GM20431 (cell line): ENCODE data around the gene ATP5F1D.
"Not testable (repeated sequence)": the region's sequence is repeated elsewhere in the genome, so short reads cannot be mapped to it uniquely, and the experiment has no call there.

ENCODE experiments used
- in situ Hi-C: fragments of 300-500 bp; cut with MseI, MboI; formaldehyde crosslinking; loops from one replicate; pipeline ENCODE4 v1.15.0; 2020; ENCODE audit warnings: low sequenced_read_pairs; ENCODE audit not compliant: unreplicated experiment

ATP5F1D gene

DNA sequence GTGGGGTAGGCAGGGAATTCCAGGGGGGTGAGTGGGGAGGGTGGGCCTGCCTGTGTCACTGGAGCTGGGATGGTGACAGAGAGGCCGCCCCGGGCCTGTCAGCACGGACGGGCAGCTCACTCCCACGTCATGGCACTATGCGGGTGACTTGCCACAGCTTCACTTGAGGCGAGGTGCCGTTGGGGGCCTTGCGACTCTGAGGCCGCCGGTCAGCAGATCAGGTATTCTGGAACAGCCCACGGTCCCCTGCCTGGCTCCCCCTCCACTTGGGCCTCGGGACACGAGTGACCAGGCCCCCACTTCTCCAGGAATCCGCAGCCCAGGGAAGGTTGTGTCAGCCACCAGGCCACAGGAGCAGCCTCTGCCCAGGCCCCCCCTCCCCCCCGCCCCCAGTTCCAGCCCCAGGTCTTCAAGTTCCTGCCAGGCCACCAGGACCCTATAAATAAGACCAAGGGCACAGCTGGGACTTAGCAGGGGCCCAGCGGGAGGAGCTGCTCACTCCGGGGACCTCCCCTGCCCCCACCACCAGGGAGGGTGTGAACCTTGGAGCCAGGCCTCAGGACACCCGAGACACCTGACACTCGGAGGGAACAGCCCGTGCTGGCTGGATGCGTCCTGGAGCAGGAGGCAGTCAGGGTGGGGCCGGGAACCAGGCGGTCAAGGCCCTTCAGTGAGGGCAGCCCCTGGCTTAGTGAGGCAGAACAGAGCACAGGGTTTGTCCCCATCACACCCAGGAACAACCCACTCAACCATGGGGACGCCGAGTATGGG is 4.1 kb downstream of the ATP5F1D start:
- in situ Hi-C loops: no loop called here

DNA sequence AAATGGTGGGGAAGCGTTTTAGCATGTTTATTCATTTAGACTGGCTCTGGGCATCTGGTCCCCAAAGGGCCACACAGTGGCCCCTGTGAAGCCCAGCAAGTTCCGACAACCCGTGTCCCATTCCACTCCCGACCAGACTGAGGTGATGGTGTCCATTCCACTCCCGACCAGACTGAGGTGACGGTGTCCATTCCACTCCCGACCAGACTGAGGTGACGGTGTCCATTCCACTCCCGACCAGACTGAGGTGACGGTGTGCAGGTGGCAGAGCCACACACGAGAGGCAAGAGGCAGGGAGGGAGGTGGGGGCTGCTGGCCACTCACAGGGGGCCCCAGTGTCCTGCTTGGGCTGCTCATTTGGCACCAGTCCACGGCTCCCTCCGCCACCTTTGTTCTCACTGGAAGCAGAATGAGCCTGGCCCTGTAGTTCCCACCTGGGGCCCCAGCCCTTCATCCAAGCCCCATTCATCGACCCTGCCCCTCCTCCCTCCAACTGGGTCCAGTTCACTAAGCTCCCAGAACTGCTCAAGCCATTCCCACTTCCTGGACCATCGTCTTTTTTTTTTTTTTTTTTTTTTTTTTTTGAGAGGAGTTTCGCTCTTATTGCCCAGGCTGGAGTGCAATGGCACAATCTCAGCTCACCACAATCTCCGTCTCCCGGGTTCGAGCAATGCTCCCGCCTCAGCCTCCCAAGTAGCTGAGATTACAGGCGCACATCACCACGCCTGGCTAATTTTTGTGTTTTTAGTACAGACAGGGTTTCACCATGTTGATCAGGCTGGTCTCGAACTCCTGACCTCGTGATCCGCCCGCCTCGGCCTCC is 4.9 kb downstream of the ATP5F1D start:
- in situ Hi-C loops: not testable (repeated sequence)

DNA sequence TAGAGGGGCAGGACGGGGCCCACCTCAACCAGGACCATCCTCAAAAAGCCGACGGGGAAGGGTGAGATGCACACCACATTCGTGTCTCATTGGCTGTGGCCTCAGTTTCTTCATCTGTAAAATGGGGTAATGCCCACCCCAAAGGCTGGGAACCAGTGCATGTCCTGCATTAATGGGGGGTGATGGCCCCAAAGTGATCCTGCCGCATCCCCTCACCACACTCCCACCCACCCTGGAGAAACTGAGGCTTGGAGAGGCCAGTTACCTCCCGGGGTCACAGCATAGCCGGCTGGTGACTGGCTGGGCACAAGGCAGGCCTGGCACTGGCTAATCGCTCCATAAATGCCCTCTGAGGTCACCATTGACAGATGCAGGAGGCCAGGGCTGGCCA is 6.2 kb downstream of the ATP5F1D start:
- in situ Hi-C loops: no loop called here

DNA sequence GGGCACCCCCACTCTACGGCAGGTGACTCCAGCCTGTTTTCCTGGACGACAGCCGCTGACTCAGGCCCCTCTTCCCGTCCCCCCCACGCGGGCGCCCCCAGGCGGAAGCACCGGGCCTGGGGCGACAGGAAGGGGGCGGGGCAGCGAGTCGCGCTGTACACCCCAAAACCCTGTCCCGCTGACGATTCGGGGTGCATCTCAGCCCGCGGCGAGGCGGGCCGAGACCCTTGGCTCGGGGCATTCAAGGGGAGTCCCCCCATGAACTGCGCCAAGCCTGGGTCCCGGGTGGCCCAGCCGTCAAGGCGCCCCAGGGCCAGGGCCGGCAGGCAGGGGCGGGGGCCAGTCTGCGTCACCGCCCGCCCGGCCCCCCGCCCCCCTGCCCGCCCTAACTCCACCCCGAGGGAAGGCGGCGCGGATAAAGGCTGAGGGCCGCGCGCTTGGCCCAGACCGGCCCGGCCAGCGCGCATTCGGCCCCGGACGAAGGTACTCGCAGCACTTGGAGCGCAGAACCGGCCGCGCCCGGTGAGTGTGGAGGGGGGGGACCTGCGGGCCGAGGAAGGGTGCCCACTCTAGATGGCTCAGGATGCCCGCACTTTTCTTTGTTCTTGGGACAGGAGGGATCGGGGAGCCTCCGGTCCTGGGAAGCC is 6.7 kb downstream of the ATP5F1D start, which contains the start of gene MIDN:
Gene MIDN (plus strand): TSS at position 445 of the 647 bp plus-strand sequence. CDS start 1,714 bp downstream, outside the sequence.
- in situ Hi-C loops: no loop called here

DNA sequence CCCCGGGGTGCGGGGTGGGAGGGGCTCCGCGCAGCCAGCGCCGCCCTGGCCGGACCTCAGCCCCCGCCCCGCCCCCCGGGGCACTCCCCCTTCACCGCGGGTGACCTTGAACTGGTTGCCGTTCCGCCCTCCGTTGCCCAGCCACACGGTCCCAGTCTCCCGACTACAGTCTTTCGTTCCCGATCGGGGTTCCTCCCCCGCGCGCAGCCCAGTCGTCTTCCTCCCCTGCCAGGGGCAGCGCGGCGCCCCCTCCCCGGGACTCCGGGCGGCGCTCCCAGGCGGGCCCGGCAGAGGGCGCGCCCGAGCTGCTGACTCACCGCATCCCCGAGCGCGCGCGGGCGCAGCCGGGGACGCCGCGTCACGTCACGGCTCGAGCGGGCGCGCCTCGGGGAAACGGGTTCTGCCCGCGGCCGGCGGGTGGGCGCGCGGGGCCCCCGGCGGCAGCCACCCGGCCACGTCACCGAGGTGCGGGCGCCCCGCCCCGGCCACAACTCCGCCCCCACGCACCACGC is 7.3 kb downstream of the ATP5F1D start:
- in situ Hi-C loops: no loop called here

DNA sequence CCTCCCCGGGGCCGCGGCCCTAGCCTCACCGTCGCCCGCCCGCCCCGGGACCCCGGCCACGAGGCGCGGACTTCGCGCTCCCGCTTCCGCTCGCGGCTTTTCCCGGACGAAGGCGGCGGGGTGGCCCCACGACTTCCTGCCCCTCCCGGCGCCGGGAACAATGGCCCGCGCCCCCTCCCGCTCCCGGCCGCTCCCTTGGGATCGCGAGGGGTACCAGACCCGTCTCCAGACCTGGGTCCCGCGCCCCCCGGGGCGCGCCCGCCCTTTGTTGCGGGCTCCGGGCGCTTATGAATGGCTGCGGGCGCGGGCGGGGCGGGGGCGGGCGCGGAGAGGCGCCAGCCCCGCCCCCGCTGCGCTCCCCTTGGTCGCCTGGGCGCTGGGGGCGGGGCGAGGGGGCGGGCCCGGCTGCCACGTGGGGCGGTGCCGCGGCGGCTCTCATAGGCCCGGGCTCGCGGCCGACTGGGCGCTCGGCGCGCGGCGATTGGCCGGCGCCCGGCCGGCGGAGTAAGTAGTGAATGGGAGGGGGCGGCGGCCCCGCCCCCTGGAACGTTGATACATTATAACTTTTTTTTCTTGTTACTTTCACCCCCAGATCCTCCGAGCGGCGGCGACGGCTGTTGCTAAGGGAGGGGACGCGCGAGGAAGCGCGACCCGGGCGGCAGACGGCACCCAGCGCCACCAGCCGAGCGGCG is 7.9 kb downstream of the ATP5F1D start:
- in situ Hi-C loops: no loop called here

DNA sequence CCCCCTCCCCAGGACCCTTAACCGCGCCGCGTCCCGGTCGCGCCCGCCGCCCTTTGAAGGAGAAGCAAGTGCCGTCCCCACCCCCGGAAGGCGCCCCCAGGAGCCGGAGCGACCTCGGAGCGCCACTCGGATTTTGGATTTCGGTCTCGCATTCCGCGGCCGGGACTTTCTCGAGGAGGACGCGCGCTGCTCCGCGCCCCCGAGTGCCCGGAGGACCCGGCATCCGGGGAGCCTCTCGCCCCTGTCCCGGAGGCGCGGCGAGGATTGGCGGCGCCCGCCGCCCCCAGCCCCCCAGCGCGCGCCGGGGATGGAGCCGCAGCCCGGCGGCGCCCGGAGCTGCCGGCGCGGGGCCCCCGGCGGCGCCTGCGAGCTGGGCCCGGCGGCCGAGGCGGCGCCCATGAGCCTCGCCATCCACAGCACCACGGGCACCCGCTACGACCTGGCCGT is 8.5 kb downstream of the ATP5F1D start:
- in situ Hi-C loops: no loop called here

DNA sequence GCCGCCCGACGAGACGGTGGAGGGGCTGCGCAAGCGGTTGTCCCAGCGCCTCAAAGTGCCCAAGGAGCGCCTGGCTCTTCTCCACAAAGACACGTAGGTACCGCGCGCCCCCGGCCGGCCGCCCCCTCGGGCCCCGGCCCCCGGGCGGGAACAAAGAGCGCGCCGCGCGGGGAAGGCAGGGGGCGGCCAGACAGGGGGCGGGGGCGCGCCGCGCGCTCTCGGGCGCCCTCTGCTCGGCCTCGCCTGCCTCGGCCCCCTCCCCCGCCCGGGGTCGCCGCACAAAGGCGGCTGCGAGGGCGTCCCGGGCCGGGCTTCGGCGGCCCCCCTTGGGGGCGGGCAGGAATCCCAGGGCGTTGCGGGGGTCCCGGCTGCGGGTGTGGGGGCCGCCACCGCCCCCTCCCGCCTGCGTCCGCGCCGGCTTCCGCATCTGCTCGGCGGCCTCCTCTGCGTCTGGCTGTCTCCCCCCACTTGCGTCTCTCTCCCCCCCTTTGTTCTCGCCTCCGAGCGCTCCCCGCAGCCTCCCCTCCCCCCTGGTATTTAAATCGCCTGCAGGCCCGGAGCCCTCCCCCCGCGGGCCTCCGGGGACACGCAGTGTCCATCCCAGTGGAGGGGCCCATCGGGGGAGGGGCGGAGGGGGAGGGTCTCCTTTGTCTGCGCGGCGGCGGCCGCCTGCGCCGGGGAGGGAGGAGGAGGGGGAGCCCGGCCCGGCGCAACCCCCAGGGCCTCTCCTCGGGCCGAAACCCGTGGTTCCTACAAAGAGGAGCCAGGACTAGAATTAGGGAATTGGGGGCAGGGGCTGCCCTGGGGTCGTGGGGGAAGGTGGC is 9.1 kb downstream of the ATP5F1D start:
- in situ Hi-C loops: no loop called here

DNA sequence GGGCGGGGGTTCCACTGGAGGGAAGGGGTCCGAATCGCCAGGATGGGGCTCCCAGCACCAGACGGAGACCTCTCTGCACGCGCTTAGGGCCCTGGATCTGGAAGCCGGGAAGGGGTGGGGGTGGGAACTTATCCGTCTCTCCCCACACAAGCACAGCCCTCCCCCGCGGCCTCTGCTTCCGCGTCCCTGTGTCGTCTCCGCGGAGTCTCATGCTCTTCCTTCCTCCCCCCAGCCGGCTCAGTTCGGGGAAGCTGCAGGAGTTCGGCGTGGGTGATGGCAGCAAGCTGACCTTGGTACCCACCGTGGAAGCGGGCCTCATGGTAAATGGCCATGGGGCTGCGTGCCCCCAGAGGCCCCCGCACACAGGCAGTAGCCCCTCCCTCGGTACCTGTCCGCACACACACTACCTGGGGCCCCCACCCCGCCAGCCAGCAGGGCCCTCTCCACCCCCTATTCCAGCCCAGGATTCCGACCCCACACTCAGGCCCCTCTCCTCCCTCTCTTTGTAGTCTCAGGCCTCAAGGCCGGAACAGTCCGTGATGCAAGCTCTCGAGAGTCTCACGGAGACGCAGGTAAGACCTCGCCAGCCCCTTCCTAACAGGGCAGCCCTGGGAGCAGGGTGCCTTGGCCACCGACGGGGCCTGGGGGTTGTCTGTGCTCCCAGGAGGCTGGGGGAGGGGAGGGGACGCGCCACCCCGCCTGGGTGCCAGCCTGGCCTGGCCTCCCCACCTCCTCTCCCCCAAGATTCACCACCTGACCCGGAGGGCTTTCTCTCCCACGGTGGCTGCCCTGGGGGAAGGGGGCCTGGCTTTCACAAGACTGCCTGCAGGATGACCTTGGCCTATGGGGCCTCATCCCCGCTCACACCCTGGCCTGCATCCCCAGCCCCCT is 10.0 kb downstream of the ATP5F1D start:
- in situ Hi-C loops: no loop called here

DNA sequence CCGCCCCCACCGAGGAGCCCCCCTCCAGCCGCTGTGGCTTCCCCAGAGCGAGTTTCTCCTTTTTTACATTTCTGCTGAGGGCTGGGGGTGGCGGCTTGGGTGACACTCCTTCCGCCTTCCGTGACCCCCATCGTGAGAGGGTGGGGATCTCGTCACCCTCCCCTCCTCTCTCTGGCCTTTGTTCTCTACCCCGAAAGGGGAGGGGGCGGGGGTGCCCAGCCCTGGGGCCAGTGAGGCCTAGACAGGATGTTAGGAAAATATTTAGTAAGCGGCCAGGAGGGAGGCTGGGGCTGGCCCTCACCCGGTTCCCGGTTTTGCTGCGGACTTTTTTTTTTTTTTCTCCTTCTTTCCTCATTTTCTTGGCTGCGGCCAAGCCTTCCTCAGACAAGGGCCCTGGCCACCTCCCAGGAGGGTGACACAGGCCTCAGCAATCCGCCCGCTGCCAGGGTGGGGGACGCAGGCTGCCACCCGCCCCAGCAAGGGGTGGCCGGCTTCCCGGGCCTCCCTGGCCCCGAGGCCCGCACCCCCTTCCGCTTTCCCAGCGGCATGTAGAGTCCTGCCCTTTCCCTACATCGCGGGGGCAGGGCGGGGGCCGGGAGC is 10.8 kb downstream of the ATP5F1D start:
- in situ Hi-C loops: no loop called here

DNA sequence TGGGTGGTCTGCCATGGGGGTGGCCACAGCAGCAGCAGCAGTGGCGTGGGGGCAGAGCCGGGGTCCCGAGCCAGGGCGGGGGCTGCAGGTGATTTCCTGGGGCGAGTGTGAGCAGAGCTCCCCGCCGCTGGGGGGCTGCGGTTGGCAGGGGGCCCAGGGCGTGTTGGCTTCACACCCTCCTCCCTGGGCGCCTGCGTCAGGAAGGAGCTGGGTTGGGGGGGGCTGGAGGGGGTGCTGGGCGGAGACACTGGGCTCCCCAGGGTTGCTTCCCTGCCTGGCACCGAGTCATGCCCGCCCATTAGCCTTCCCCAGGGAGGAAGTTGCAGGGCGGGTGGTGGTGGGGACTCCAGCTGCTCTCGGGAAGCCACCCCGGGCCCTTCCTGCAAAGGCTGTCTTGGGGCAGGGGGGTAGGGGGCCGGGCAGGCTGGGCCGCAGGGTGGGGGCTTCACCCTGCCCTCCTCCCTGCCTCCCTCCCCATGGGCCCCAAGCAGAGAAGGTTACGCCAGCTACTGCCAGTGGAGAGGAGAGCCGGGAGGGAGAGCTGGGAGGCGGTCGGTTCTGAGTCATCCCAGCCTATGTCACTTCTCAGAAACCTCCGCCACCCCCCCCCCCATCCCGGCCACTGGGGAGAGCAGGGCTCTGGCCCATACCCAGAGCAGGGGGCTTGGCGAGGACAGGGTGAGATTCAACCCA is 11.4 kb downstream of the ATP5F1D start:
- in situ Hi-C loops: no loop called here

DNA sequence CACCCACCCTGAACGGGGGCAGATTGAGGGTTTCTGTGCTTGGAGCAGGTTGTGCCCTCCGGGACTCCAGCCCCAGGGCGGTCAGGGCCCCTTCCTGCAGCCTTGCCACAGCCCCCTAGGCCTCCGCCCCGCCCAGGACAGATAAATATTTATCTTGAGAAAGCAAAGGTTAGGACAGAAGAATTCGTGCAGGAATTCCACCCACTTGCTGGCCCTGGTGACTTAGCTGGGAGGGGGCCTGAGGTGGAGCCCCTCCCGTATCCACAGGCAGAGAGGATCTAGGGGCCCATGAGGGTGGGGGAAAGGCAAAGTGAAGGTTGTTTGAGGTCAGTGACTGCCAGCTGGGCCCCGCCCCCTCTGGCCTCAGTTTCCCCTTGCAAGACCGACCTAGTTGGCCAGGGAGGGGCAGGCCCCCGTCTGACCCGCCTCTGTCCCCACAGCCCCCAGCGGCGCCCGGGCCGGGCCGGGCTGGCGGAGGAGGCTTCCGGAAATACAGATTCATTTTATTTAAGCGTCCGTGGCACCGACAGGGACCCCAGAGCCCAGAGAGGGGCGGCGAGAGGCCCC is 12.0 kb downstream of the ATP5F1D start:
- in situ Hi-C loops: no loop called here

DNA sequence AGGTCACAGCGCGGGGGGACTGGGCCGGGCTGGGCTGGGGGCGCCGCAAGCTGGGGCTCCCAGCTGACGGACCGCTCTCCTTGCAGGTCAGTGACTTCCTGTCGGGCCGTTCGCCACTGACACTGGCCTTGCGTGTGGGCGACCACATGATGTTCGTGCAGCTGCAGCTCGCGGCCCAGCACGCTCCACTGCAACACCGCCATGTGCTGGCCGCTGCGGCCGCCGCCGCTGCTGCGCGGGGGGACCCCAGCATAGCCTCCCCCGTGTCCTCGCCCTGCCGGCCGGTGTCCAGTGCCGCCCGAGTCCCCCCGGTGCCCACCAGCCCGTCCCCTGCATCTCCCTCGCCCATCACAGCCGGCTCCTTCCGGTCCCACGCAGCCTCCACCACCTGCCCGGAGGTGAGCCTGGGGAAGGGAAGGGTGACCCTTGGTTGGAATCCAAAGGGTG is 12.6 kb downstream of the ATP5F1D start:
- in situ Hi-C loops: no loop called here

DNA sequence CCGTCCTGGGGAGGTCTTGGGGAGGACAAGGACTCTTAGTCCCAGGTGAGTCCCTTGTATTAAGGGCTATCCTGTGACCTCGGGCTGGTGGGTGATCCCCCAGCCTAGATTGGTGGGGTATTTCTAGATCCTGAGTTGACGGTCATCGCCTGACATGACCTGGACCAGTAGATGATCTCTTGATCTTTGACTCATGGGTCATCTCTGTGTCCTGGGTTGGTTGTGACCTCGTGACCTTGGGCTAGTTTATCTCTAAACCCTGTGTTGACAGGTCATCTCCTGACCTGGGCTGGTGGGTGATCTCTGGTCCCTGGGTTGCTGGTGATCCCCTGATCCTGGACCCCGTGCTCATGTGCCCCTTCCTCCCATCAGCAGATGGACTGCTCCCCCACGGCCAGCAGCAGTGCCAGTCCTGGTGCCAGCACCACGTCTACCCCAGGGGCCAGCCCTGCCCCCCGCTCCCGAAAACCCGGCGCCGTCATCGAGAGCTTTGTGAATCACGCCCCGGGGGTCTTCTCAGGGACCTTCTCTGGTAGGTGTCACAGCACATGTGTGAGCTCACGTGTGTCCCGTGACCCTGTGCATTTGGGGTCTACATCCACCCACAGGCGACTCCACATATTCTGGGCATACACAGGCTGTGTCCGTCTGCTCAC is 13.1 kb downstream of the ATP5F1D start:
- in situ Hi-C loops: no loop called here

DNA sequence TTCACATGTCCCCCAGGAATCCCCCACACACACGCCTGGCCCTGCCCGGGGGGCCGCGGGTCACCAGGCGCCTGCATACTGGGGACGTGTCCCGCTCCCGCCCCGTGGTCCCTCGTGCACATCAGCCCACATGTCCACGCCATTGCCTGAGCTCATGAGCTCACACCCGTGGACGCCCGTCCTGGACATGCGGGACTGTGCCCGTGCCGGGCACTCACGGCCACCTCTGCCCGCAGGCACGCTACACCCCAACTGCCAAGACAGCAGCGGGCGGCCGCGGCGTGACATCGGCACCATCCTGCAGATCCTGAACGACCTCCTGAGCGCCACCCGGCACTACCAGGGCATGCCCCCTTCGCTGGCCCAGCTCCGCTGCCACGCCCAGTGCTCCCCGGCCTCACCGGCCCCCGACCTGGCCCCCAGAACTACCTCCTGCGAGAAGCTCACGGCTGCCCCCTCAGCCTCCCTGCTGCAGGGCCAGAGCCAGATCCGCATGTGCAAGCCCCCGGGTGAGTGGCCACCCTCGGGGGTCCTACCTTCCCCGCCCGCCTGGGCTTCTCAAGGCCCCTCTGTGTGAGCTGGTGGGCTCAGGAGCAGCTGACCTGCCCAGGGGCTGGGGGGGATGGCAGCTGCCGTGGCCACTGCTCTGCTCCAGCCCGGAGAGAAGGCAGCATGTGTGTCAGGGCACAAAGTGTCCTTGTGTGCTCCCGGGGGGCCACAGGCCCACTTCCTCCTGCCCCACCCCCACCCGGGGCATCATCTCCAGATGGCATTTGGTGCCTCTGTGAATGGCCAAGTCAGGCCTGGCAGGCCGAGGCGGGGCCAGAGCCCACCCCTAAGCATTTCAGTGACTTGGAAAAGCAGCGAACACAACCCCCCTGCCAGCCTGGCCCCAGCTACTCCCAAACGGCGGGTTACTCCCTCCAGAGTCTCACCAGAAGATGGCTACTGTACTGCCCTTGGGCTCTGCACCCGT is 13.9 kb downstream of the ATP5F1D start:
- in situ Hi-C loops: no loop called here
